AML-193 (cell line): ENCODE measurements around the gene LAMB1.
"Not testable (repeated sequence)": the region's sequence is repeated elsewhere in the genome, so short reads cannot be mapped to it uniquely, and the experiment has no call there.

Experiments
- DNase-seq, 2 experiments: peaks; one replicate each; lab custom pipeline; 2025; lab: John Stamatoyannopoulos, UW

The LAMB1 gene

GRCh38 chr7:107917763-107918651, 85.0 kb downstream of the LAMB1 start:
- no peak for DNase-seq

GRCh38 chr7:107915541-107915940, 87.4 kb downstream of the LAMB1 start:
- no peak for DNase-seq

GRCh38 chr7:107914831-107915230, 88.1 kb downstream of the LAMB1 start:
- no peak for DNase-seq

GRCh38 chr7:107913851-107914250, 89.1 kb downstream of the LAMB1 start:
- no peak for DNase-seq

GRCh38 chr7:107911981-107912380, 91.0 kb downstream of the LAMB1 start:
- DNase-seq: no peak

GRCh38 chr7:107909445-107909844, 93.5 kb downstream of the LAMB1 start:
- no peak for DNase-seq

- DNase-seq: peak; percentile 19 to 33
Observed at GRCh38 chr7:107907790-107908189, 95.2 kb downstream of the LAMB1 start.

GRCh38 chr7:107902381-107902780, 100.6 kb downstream of the LAMB1 start:
- DNase-seq: no peak

- no peak for DNase-seq
Observed at GRCh38 chr7:107900496-107901015, 102.4 kb downstream of the LAMB1 start.

- DNase-seq: peak in 1 of 2 experiments; percentile 4
Observed at GRCh38 chr7:107898997-107899594, 103.9 kb downstream of the LAMB1 start.

- DNase-seq: not testable (repeated sequence)
Observed at GRCh38 chr7:107892367-107892741, 110.6 kb downstream of the LAMB1 start.

- peak; percentile 25 to 39 for DNase-seq
Observed at GRCh38 chr7:107891636-107892366, 111.2 kb downstream of the LAMB1 start.

- peak; percentile 86 for DNase-seq
Observed at GRCh38 chr7:107890962-107891635, 111.9 kb downstream of the LAMB1 start, which contains the start of gene DLD. DLD (plus strand) TSS chr7:107891183; CDS start chr7:107891251, 68 bp downstream.

GRCh38 chr7:107890493-107890961, 112.4 kb downstream of the LAMB1 start:
- DNase-seq: peak in 1 of 2 experiments; percentile 33

GRCh38 chr7:107889992-107890391, 113.0 kb downstream of the LAMB1 start:
- DNase-seq: no peak

GRCh38 chr7:107887827-107888226, 115.1 kb downstream of the LAMB1 start:
- DNase-seq: not testable (repeated sequence)

- DNase-seq: no peak
Observed at GRCh38 chr7:107884066-107884818, 118.7 kb downstream of the LAMB1 start.

- no peak for DNase-seq
Observed at GRCh38 chr7:107882766-107883165, 120.2 kb downstream of the LAMB1 start.

GRCh38 chr7:107879400-107880035, 123.4 kb downstream of the LAMB1 start:
- peak; percentile 58 to 72 for DNase-seq

- DNase-seq: no peak
Observed at GRCh38 chr7:107878636-107879035, 124.3 kb downstream of the LAMB1 start.
